Measurements from ENCODE around the gene EML5. TPM values are rescaled to one million over a fixed set of nuclear protein-coding genes. Genes with fewer than 3 reads are reported as not detected.

Gene EML5
- total and polyA plus RNA-seq, 2 of the 13 experiments (the other 11 are each of a cell fraction or from before 2014, with no cell fraction given), result 0.11 TPM; not detected in 1

DNA sequence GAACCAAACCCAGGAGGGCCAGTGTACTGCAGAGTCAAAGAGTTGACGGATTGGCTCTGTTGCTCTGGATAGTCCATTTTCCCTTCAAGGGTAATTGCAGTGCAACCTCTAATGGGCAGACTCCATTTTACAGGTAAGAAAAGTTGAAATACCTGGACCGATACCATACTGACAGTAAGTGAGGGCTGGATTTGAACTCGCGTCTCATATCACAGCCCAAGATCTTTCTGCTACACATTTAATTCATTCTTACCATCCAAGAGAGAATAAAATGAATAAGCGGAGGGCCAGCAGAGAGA, 230.3 kb downstream of the EML5 start (continued):
- TF ChIP-seq, protein P1, sequence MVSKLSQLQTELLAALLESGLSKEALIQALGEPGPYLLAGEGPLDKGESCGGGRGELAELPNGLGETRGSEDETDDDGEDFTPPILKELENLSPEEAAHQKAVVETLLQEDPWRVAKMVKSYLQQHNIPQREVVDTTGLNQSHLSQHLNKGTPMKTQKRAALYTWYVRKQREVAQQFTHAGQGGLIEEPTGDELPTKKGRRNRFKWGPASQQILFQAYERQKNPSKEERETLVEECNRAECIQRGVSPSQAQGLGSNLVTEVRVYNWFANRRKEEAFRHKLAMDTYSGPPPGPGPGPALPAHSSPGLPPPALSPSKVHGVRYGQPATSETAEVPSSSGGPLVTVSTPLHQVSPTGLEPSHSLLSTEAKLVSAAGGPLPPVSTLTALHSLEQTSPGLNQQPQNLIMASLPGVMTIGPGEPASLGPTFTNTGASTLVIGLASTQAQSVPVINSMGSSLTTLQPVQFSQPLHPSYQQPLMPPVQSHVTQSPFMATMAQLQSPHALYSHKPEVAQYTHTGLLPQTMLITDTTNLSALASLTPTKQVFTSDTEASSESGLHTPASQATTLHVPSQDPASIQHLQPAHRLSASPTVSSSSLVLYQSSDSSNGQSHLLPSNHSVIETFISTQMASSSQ (IDR thresholded peaks at IDR 0.05; ENCODE audit: low read depth), result no peak
- TF ChIP-seq, protein P1 (CRISPR knock-in tag; IDR thresholded peaks at IDR 0.05; ENCODE audit: borderline replicate concordance), result no peak

Small RNA genes within 50 kb of the gene (small RNA-seq; reads per million reads assigned to genes)
- gene RF00019 (ENCODE audit: insufficient read depth in 2 of 3, insufficient read length in 3 of 3, low read depth in 2 of 3, low replicate concordance in 1 of 3) (0 reads per million in 3 experiments), gene RNU4-92P (ENCODE audit: insufficient read depth in 2 of 3, insufficient read length in 3 of 3, low read depth in 2 of 3, low replicate concordance in 1 of 3) (0 reads per million in 3 experiments)

Other genes starting within 250 kb of the EML5 start
- 3.3 and 3.7 TPM in 2 replicates for gene PTPN21, start 237.9 kb downstream of the EML5 start, total RNA-seq (2016; rRNA removed; fragmentation: Illumina TruSeq; extraction: Trizol)
- gene PTPN21, start 237.9 kb downstream of the EML5 start, polyA plus RNA-seq (2011; rRNA removed), result 2.0 and 2.8 TPM in 2 replicates
- gene ZC3H14, start 229.9 kb downstream of the EML5 start, total RNA-seq (2016; rRNA removed; fragmentation: Illumina TruSeq; extraction: Trizol), result 65.1 and 94.2 TPM in 2 replicates
- 60.8 and 67.5 TPM in 2 replicates for gene ZC3H14, start 229.9 kb downstream of the EML5 start, polyA plus RNA-seq (2011; rRNA removed)
- gene TTC8, start 31.7 kb upstream of the EML5 start, total RNA-seq (2016; rRNA removed; fragmentation: Illumina TruSeq; extraction: Trizol), result 13.8 and 19.5 TPM in 2 replicates
- 15.0 and 15.2 TPM in 2 replicates for gene TTC8, start 31.7 kb upstream of the EML5 start, polyA plus RNA-seq (2011; rRNA removed)